Adrenal gland (tissue), 12 donors: Measurements from ENCODE around the gene NAALADL2. TPM values are rescaled to one million over a fixed set of nuclear protein-coding genes. Genes with fewer than 3 reads are reported as not detected.

Experiments used
- DNase-seq, 7 donors: peaks; one replicate each; pipeline ENCODE4 v3.0.0-alpha.2; 2019 to 2020
- H3K27ac ChIP-seq, 5 donors: fragments of 200-600 bp; sonication (generic) in 4 of 5; 1 replicate in 3 of 5; 2 replicates in 2 of 5; pipeline versions ENCODE4 v1.5.1 to v1.8.0; 2016 to 2020; ENCODE audit warnings: mild to moderate bottlenecking in 1 of 5
- H3K27me3 ChIP-seq: fragments of 200-600 bp; 2 replicates; pipeline ENCODE4 v1.8.0; 2021
- H3K36me3 ChIP-seq, 2 donors: fragments of 200-600 bp; replicated peaks in 1 of 2; 1 replicate in 1 of 2; 2 replicates in 1 of 2; pipeline versions ENCODE4 v1.5.1 to v1.8.0; 2018 to 2022
- H3K4me1 ChIP-seq, 2 donors: fragments of 200-600 bp; replicated peaks in 1 of 2; 1 replicate in 1 of 2; 2 replicates in 1 of 2; pipeline versions ENCODE4 v1.5.1 to v1.8.0; 2018 to 2021
- H3K4me3 ChIP-seq, 4 donors: fragments of 200-600 bp; sonication (generic) in 3 of 4; one replicate each; pipeline ENCODE4 v1.5.1; 2016 to 2018
- H3K9me3 ChIP-seq, 3 donors: fragments of 200-600 bp; sonication (generic) in 1 of 3; replicated peaks in 1 of 3; 1 replicate in 2 of 3; 2 replicates in 1 of 3; pipeline versions ENCODE4 v1.5.1 to v1.8.0; 2016 to 2021
- POLR2A ChIP-seq, 2 donors: fragments of 450-650 bp; IDR thresholded peaks; one replicate each; pipeline ENCODE4 v1.6.1; 2017; ENCODE audit warnings: antibody characterized with exemption in 2 of 2, mild to moderate bottlenecking in 2 of 2, moderate library complexity in 1 of 2
- WGBS, 4 donors: extraction: QIAGEN DNeasy Blood & Tissue Kit in 2 of 4; methylation state at CpG; one replicate each; pipeline versions ENCODE4 v1.1.5 to v1.1.7; 2013 to 2017; 5-methylcytosine and 5-hydroxymethylcytosine counted together
- intact Hi-C, 2 donors: fragments of 100-400 bp; cut with DNase I; formaldehyde crosslinking; loops; one replicate each; pipeline versions ENCODE4 v1.14.1 to v1.15.0; 2022 to 2023
- polyA plus RNA-seq, 3 donors: library from polyadenylated mRNA; stranded (reverse); fragments of 200-250 nt in 2 of 3; fragments of 350-450 nt in 1 of 3; fragmentation: Illumina TruSeq in 1 of 3; extraction: RNeasy Lipid Tissue Mini Kit (QIAGEN cat#74804) in 1 of 3; gene quantifications; one replicate each; pipeline ENCODE4 v1.2.3, GENCODE V29; 2013 to 2014
- total RNA-seq, 9 donors: library from RNA; depleted of rRNA in 4 of 9; stranded (reverse); fragments of >200 nt in 4 of 9; fragments of 120-200 nt in 1 of 9; fragmentation: NEBNext Ultra II Directional in 1 of 9; extraction: Animal tissue kit (Norgen Biotek cat#: 25700) in 1 of 9; gene quantifications; one replicate each; pipeline versions ENCODE4 v1.1.0 to v1.2.4, GENCODE V29; 2013 to 2023
- TF ChIP-seq, protein P1 (sequence below), 6 experiments: fragments of 450-650 bp in 4 of 6; fragments of 200-600 bp in 2 of 6; sonication (generic) in 1 of 6; IDR thresholded peaks; 1 replicate in 5 of 6; 2 replicates in 1 of 6; pipeline versions ENCODE4 v1.5.1 to v1.8.0; 2016 to 2021; ENCODE audit warnings: antibody characterized with exemption in 6 of 6, mild to moderate bottlenecking in 2 of 6, moderate library complexity in 1 of 6
- donor health status: healthy with polysubstance abuse.
- donor health status: Bipolar disorder and iron deficiency.
- donor health status: DM: yes; HTN: yes; CAD: no.
- donor health status: DM: no; HTN: no; CAD: no.
- donor health status: DM: no; HTN: no; CAD: no.
- donor health status: DM: yes; HTN: yes; CAD: no.

Gene NAALADL2
- total and polyA plus RNA-seq, 12 donors = 0.24 to 7.8 (median 4.8) TPM

DNA sequence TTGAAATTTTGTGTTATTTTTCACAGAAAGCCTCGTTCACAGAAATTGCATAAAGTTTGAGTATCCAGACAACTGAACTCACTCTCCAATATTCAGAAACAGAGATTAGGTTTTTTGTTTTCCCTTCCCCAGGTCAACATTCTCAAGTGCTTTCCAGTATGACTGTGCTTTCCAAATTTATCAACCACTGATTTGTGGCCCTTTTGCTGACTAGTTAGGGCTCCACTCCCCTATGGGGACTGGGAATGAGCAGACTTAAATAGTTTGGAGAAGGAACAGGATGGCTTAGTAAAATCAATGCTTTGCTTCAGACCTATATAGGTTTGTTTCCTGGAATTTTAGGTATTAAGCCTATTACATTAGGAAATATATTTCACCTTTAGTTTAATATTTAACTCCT lies 38.2 kb upstream of the NAALADL2 start:
- Histone ChIP-seq H3K27me3 (no peaks in the 10 kb centered on the region), H3K4me3 (no peak overlapping the region), H3K4me1 (no peaks in the 10 kb centered on the region), H3K36me3 (no peaks in the 10 kb centered on the region), H3K27ac (no peak overlapping the region), H3K9me3 (no peaks in the 10 kb centered on the region)
- TF ChIP-seq, protein P1, sequence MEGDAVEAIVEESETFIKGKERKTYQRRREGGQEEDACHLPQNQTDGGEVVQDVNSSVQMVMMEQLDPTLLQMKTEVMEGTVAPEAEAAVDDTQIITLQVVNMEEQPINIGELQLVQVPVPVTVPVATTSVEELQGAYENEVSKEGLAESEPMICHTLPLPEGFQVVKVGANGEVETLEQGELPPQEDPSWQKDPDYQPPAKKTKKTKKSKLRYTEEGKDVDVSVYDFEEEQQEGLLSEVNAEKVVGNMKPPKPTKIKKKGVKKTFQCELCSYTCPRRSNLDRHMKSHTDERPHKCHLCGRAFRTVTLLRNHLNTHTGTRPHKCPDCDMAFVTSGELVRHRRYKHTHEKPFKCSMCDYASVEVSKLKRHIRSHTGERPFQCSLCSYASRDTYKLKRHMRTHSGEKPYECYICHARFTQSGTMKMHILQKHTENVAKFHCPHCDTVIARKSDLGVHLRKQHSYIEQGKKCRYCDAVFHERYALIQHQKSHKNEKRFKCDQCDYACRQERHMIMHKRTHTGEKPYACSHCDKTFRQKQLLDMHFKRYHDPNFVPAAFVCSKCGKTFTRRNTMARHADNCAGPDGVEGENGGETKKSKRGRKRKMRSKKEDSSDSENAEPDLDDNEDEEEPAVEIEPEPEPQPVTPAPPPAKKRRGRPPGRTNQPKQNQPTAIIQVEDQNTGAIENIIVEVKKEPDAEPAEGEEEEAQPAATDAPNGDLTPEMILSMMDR (IDR thresholded peaks at IDR 0.05) = no peak
- TF ChIP-seq POLR2A (IDR thresholded peaks at IDR 0.05) = no peak
- no peak for DNase-seq
- intact Hi-C loops = no loop called here
- WGBS, 4 donors = 84 to 95% (median 89%) methylated on average over 1 of the region's 1 CpG

DNA sequence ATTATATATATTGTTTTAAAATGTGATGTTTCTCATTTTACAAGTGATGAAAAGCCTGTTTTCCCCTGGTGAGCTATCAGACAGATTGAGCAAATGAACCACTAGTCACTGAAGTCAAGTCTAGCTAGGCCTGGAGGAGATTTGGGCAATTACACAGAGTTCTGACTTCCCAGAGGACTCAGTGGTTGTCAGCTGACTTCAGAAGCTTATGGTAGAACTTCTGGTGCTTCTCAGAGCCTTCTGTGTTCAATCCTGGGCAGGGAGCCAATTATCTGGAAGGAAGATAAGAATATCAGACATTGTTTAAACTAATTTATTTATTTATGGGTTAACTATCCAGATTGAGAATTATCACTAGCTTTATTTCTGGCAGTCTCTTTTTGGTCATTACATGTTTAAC lies 37.7 kb upstream of the NAALADL2 start:
- Histone ChIP-seq H3K27me3 (no peaks in the 10 kb centered on the region), H3K4me3 (no peak overlapping the region), H3K4me1 (no peaks in the 10 kb centered on the region), H3K9me3 (no peaks in the 10 kb centered on the region), H3K27ac (no peak overlapping the region), H3K36me3 (no peaks in the 10 kb centered on the region)
- TF ChIP-seq, protein P1 (IDR thresholded peaks at IDR 0.05) = no peak
- TF ChIP-seq POLR2A (IDR thresholded peaks at IDR 0.05) = no peak
- intact Hi-C loops = no loop called here
- no peak for DNase-seq

DNA sequence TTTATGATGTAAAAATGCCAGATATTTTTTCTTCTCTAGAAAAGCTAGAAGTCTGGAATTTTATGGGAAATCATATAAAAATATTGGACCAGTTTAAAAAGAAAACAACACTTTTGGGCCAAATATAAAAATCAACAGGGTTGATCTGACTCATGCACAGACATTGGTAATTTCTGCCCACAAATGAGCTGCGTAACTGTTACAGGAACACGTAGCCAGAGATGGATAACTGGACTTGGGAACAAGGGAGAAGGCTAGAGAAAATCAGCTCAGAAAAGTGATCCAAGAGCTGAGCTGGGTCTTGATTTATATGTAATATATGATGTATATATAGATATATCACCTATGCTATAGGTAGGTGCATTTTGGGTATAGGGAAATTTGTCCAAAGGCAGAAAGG lies 36.8 kb upstream of the NAALADL2 start:
- Histone ChIP-seq H3K4me3 (no peak overlapping the region), H3K27ac (no peak overlapping the region)
- WGBS, 4 donors = 91 to 96% (median 92%) methylated on average over 2 of the region's 2 CpGs

DNA sequence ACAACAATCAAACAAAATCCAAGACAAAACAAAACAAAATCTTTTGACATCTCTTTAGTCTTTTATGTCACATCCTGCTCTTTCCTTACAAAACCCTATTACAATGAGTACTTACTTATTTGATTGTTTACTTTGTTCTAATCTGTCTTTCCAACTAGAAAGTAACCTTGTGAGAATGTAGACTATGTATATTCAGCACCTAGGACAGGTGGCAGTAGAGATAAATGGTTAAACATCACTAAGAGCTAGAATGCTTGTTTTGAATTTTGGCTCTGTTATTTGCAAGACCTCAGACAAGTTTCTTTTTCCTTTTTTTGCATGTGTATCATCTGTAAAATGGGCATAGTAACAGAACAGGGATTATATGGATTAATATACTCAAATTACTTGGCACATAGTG lies 33.1 kb upstream of the NAALADL2 start:
- no peak overlapping the region for H3K27ac ChIP-seq
- no peaks in the 10 kb centered on the region for H3K27me3 ChIP-seq
- H3K4me3 ChIP-seq = no peak overlapping the region
- TF ChIP-seq POLR2A (IDR thresholded peaks at IDR 0.05) = no peak
- TF ChIP-seq, protein P1 (IDR thresholded peaks at IDR 0.05) = no peak
- no peak for DNase-seq
- H3K4me1 ChIP-seq = no peaks in the 10 kb centered on the region
- intact Hi-C loops = no loop called here
- H3K36me3 ChIP-seq = no peaks in the 10 kb centered on the region
- H3K9me3 ChIP-seq = no peaks in the 10 kb centered on the region

More for the DNA sequence above, 36.8 kb upstream of the NAALADL2 start:
- Histone ChIP-seq H3K9me3 (no peaks in the 10 kb centered on the region), H3K36me3 (no peaks in the 10 kb centered on the region), H3K27me3 (no peaks in the 10 kb centered on the region), H3K4me1 (no peaks in the 10 kb centered on the region)
- no peak for DNase-seq
- no peak for TF ChIP-seq POLR2A (IDR thresholded peaks at IDR 0.05)
- TF ChIP-seq, protein P1 (IDR thresholded peaks at IDR 0.05) = no peak
- intact Hi-C loops = no loop called here
